ENCODE measurements around the gene KLLN.
"Not testable (repeated sequence)": the region's sequence is repeated elsewhere in the genome, so short reads cannot be mapped to it uniquely, and the experiment has no call there.

The KLLN gene

DNA sequence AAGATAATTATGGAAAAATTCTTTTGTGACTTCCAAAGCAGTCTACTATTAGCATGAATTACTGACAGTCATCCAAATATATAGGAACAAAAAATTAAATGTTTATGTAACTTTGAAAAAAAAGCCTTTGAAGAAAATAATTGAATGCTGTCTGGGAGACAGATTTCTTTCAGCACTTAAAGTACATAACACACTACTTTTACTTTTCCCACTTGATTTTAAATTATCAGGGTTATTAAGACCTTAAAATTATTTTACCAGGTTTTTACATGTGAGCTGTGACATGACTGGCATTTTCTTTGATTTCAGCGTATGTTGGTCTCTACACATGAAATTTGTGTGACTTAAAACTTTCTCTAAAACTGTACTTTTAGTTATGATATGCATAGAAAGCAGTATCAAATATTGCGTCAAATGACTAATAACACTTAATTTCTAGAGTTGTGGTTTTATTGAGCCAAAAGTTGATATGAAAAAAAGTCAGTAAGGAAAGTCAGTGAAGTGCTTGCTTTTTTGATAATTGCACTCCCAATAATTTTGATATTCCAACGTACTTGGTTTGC is 3.2 kb upstream of the KLLN start:
- no peak for DNase-seq (ENCODE audit: low spot score)

DNA sequence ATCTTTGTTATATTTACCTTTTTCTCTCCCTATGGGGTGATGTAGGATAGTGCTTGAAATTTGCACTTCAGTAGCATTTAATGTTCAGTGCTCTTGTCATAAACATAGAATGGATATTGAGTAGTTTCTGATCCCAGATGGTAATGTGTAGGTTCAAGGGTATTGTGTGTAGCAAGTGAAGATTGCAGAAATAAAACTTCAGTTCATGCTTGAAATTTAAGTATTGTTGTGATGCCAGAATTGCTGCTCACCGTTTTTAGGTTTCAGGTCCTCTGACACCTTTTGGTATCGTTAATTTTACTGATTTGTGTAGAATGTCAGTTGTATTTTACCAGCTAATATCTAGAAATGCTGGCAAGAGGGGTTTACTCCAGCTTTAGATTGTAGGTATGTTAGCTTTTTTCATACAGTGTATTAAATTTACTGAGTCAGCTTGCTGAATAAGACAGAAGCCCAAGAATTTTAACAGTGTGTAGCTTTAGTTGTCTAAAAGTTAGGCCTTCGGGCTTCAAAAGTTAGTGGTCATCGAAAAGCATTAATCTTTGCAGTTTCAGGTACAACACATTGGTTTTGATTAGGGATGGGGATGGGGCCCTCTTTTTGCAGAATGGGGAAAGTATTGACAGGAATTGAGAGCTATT is 2.0 kb upstream of the KLLN start:
- no peak for DNase-seq (ENCODE audit: low spot score)

DNA sequence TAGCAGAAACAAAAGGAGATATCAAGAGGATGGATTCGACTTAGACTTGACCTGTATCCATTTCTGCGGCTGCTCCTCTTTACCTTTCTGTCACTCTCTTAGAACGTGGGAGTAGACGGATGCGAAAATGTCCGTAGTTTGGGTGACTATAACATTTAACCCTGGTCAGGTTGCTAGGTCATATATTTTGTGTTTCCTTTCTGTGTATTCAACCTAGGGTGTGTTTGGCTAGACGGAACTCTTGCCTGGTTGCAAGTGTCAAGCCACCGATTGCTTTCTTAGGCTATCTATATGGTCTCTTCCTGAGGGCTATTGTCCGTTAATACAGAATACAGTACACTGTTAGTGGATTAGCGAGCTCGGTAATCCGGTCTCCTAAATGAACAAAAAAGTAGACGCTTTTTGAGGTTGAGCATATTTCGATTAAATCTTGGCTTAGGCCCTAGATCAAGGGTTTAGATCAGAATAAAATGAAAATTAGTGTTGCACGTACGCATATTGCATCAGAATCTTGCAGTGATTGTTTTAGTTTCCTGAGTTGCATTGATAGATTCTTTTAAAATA is 1.2 kb upstream of the KLLN start:
- DNase-seq (ENCODE audit: low spot score), result no peak

GRCh38 chr10:87863951-87864495 is 690 bp upstream of the KLLN start:
- DNase-seq (ENCODE audit: low spot score), result not testable (repeated sequence)

DNA sequence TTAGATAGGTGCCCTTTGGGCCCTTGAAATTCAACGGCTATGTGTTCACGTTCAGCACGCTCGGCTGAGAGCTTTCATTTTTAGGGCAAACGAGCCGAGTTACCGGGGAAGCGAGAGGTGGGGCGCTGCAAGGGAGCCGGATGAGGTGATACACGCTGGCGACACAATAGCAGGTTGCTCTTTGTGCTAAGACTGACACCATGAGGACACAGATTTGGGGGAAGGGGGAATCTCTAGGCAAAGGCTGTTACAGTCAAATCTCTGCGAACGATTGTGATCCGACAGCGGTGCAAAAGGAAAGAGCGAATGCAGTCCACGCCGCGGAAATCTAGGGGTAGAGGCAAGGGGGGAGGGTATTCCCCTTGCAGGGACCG is 667 bp downstream of the KLLN start:
- DNase-seq (ENCODE audit: low spot score), result no peak

- DNase-seq (ENCODE audit: low spot score), result peak; percentile 92
Measured at GRCh38 chr10:87861953-87862678, 1.2 kb downstream of the KLLN start.

DNA sequence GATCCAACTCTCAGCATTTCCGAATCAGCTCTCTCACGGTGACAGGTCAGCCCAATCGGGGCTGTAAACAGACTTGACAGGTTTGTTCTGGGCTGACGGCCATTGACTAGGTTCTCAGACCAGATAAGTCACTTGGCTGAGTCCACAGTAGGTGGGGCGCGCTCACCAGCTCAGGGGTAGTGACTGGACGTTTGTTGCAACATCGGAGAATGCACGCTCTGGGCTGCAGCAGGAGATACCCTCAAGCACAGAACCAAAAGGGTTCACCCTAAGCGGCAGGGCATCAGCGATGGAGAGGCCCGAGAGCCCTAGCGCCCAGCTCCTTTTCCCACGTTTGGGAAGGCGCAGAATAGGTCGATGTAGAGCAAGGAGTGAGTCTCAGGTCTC is 1.8 kb downstream of the KLLN start:
- DNase-seq (ENCODE audit: low spot score), result peak; percentile 52

- no peak for DNase-seq (ENCODE audit: low spot score)
Measured at GRCh38 chr10:87860816-87861403, 2.4 kb downstream of the KLLN start.

- DNase-seq (ENCODE audit: low spot score), result peak; percentile 54
Measured at GRCh38 chr10:87860156-87860795, 3.1 kb downstream of the KLLN start.

GRCh38 chr10:87855665-87856064 is 7.7 kb downstream of the KLLN start:
- DNase-seq (ENCODE audit: low spot score), result not testable (repeated sequence)

GRCh38 chr10:87855247-87855646 is 8.1 kb downstream of the KLLN start:
- DNase-seq (ENCODE audit: low spot score), result not testable (repeated sequence)

DNA sequence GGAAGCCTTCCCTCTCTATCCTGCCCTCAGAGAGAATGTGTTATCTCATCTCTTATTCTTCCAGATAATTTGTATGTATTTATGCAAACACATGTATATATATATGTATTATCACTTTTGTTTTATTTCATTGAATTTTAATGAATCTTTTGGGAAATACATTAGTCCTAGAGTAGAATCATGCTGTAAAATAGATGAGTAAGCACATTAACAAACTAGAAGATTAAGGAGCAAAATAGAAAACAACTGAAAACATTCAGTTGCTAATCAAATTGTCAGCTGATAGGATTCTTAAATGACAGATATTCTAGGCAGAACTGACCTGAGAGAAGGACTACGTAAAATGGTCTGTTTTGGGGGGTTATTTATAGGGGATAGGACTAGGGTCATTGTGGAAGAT is 11.2 kb downstream of the KLLN start:
- DNase-seq (ENCODE audit: low spot score), result no peak

DNA sequence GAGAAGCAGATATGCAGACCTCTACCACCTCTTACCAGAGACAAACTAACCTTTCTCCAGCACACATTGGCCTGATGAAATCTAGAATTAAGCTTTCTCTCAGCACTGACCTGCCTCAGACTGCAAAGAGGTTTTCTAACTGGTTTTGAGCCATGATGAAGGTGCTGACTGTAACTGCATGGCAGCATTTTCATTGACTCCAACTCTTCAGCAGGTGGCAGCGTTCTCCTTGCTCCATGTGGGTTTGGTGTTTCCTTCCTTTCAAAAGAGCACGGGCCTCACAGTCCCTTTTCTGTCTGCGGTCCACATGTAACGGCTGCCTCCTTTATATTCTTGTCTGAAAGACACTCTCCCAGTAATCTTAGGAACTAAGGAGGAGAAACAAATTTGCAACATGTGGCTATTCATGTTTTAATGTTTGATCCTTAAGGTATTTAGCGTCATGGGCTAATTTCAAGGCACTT is 12.6 kb downstream of the KLLN start:
- DNase-seq (ENCODE audit: low spot score), result peak; percentile 73

DNA sequence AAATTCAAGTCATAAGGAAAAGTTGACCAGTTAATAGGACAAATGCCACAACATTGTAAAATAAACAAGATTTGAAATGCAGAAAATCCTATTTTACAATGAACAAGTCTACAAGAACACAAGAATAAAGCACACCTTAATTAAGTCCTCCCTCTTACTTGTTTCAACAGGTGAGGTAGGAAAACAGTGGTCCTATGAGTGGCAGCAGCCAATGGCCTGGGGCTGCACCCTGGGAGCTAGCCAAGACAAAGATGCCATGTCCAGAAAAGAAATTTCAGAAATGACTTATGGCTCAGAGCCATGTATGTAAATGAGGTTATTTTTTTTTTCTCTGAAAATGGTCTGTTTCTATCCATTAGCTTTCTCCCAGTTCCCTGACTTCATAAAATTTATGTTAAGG is 14.3 kb downstream of the KLLN start:
- DNase-seq (ENCODE audit: low spot score), result no peak

DNA sequence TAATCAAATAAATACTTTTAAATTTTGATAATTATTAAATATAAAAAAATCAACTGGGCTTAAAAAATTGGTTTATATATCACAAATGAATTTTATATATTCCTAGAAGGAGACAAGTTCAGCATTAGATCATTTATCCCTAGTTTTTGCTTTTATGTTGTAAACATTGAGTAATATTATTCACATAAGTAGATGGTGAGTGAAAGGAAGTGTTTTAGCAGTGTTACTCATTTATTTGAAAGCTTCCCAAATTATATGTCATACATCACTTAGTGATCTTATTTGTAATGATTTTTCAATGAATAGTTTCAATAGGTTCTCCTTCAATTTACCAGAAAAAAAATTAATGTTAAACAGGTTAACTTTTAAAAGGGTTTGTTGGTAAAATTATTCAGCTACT is 15.8 kb downstream of the KLLN start:
- DNase-seq (ENCODE audit: low spot score), result no peak

DNA sequence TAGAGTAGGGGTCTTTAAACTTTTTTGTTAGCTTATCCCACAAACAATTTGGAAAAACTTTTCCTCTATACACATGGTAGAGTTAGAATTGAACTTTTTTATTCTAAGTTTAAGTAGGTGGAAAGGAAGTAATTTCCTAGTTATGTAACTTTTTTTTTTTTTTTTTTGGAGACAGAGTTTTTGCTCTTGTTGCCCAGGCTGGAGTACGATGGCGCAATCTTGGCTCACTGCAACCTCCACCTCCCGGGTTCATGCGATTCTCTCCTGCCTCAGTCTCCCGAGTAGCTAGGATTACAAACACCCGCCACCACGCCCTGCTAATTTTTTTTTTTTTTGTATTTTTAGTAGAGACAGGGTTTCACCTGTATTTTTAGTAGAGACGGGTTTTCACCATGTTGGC is 16.6 kb downstream of the KLLN start:
- DNase-seq (ENCODE audit: low spot score), result not testable (repeated sequence)

GRCh38 chr10:87846023-87846422 is 17.3 kb downstream of the KLLN start:
- no peak for DNase-seq (ENCODE audit: low spot score)

- no peak for DNase-seq (ENCODE audit: low spot score)
Measured at GRCh38 chr10:87845624-87845998, 17.7 kb downstream of the KLLN start.

DNA sequence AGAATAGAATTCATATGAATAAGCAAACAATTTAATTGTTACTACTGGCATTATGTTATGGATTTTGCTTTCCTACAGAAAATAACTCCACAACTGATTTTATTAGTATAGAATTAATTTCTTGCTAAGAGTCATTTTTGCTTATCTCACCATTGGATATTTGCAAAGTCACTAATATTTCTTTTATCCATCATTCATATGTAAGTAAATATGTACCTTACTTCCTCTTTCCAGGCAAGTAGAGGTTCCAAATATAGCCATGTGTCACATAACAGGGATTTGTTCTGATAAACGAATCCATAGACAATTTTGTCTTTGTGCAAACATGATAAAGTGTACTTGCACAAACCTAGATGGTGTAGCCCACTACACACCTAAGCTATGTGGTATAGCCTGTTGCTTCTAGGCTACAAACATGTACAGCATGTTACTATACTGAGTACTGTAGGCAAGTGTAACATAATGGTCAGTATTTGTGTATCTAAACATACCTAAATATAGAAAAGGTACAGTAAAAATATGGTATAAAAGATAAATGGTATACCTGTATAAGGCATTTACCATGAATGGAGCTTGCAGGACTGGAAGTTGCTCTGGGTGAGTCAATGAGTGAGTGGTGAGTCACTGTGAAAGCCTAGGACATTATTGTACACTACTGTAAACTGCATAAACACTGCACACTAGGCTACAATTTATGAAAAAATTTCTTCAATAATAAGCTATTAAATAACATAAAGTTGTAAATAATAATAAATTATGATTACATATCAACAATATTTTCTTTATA is 18.3 kb downstream of the KLLN start:
- DNase-seq (ENCODE audit: low spot score), result no peak

GRCh38 chr10:87843714-87844113 is 19.6 kb downstream of the KLLN start:
- DNase-seq (ENCODE audit: low spot score), result no peak

All from AG08395 (cell line).